Activated CD4-positive, CD25-positive, alpha-beta regulatory T cell treated with anti-CD3 and anti-CD28 coated beads, Interleukin-2, amount 50 U/mL, for 16 hours (primary cell): ENCODE measurements around the gene ARHGEF39.

Experiments
- DNase-seq: peaks from one replicate; pipeline ENCODE4 v3.0.0-alpha.2; 2020; ENCODE audit warnings: low read depth, low spot score

The ARHGEF39 gene

DNA sequence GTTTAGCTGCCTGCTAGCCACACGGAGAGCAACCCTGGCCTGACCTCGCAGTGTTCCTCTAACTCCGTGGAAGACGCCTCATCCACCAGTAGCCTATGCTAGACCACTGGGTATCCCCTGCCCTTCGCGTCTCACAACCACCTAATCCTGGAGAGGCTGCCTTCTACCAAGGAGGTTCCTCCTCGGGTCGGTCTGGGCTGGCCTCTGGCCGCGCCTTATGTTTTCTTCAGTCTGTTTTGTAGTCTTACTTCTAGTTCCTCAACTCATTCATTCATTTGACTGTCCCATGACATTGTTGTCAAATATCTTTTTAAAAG, 26.3 kb upstream of the ARHGEF39 start:
- DNase-seq: no peak

GRCh38 chr9:35690614-35691333, 25.8 kb upstream of the ARHGEF39 start:
- no peak for DNase-seq

DNA sequence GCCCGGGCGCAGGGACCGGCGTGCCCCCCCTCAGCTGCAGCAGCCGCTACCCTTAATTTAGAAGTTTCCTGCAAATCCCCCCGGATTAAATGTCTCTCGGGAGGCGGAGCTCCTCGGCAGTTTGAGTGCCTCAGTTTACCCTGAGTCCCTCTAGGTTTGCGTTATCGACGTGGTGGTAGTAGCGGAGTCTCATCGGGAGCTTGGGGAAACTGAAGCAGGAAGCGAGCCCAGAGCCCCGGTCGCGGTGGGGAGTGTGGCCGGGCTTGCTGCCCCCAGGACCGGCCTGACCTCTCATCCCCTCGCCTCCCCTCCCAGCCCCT, 25.3 kb upstream of the ARHGEF39 start:
- DNase-seq: no peak

GRCh38 chr9:35689542-35690293, 24.7 kb upstream of the ARHGEF39 start, which contains the start of gene TPM2:
TSS of gene TPM2 (minus strand) at chr9:35689925. CDS start at chr9:35689817, 108 bp downstream.
- no peak for DNase-seq

DNA sequence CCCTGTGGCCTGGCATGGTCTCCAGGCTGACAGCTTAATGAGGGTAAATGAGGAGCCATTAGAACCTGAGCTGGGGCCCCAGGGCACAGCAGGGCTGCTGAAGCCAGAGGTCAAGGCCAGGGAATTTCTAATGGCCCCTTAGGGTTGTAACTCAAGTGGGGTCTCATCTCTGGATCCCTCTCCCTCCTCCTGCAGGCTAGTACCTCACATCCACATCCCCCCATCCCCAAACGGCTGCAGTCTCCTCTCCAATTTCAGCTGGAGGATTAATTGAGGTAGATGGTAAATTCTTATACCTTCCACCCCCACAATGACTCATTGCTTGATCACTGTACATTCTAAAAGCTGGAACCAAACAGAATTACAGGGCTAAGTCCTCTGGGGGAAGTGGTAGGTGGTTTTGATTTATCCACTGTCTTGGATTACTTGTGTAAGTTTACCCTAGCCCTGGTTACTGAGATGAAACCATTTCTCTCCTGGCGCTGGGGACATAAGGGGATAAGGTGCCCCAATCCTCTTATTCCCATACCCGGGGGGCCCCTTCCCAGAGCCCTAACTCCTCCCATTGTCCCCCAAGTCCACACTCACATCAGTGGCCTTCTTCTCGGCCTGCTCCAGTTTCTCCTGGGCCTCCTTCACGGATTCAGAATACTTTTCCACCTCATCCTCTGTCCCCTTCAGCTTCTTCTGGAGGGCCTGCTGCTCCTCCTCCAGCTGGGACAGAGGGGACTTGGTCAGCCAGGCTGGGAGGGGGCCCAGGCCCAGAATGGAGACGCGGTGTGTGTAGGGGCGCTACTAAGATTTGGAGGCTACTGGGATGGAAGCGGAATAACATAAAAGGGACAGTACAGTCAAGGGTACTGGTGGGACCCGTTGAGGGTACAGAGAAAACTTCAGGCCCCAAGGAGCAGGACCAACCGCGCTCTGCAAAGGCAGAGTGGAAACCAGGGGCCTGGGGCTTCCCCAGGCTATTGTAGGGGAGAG, 23.9 kb upstream of the ARHGEF39 start:
- DNase-seq: no peak

- DNase-seq: no peak
Measured at GRCh38 chr9:35687972-35688557, 23.1 kb upstream of the ARHGEF39 start.

- DNase-seq: no peak
Measured at GRCh38 chr9:35687306-35687705, 22.3 kb upstream of the ARHGEF39 start.

DNA sequence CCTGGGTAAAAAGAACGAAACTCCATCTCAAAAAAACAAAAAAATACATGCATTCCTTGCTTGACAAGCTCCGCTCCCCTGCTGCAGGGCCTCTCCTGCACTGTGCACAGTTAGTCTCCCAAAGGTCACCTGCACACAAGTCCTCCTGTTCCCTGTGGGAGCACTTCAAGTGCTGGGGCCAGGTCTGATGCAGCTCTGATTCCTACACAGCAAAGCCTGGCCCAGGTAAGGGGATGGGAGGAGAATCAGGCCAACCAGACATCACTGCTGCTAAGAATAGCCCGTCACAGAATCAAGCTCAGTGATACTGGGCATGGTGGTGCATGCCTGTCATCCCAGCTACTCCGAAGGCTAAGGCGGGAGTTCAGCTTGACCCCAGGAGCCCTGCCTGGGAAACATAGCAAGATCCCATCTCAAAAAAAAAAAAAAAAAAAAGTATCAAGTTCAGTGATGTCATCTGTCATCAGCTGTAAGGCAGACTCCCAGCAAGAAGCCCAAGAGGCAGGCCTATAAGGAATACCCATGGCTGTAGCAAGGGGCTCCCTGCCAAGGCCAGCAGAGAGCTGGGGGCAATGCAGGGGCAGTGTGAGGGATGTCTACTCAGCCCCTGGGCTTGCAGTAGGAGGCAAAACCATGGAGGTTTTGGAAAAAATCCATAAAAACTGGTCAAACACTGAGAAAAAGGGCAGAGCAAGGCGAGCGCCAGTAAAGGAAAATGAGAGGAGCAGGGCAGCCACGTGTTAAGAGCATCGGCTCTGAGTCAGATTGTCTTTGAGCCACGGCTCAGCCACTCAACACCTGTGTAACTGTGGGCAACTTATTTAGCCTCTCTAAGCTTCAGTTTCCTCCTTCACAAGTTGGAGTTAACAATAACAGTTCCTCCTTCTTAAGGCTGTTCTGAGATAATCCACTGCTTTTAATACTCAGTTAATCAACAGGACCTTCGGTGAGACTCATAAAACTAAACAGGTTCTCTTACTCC, 21.5 kb upstream of the ARHGEF39 start:
- DNase-seq: no peak

DNA sequence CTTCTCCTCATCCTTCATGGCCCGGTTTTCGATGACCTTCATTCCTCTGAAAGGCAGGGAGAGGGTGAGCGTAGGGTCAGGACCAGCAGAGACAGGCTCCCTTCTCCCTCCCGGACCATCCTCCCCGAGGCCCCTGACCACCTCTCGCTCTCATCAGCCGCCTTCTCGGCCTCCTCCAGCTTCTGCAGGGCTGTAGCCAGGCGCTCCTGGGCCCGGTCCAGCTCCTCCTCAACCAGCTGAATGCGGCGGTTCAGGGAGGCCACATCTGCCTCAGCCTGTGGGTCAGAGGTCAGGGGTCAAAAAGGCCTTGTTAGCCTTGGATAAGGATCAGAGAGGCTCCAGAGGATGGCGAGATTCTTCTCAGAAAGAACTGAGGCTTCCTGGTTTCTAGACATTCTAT, 20.5 kb upstream of the ARHGEF39 start:
- no peak for DNase-seq

- no peak for DNase-seq
Measured at GRCh38 chr9:35684921-35685320, 19.9 kb upstream of the ARHGEF39 start.

DNA sequence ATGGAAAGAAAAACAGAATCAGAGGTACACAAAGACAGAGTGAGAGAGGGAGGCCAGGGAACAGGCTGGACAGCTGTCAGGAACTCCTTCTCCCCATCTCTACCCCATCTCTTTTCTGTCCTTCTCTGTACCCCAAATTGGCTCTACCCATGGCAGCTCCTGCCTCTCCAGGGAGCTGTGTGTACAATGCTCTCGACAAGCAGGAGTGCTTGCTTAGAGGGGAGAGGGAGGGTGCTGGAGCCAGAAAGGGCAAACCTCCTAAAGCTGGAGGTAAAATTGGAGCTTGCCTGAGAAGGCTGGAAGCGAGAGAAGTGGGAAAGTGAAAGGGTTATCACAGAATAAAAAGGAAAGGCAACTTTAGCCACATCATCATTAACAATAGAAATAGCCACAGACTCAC, 18.3 kb upstream of the ARHGEF39 start:
- DNase-seq: no peak

GRCh38 chr9:35682520-35683315, 17.7 kb upstream of the ARHGEF39 start:
- no peak for DNase-seq

DNA sequence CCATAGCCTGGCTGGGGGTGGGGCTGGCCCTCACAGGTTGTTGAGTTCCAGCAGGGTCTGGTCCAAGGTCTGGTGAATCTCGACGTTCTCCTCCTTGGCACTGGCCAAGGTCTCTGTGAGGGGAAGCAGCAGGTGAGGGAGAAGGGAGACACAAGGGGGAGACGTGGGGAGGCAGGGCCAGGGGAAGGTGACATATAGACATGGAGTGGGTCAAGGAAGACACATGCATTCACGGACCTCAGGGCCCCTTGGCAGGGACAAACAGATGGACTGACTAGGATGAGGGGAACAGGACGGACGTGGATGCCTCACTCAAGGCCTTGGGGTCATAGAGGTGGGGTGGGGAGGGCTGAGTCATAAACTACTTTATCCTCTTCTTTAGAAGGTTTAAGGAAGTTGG, 17.1 kb upstream of the ARHGEF39 start:
- DNase-seq: no peak

- no peak for DNase-seq
Measured at GRCh38 chr9:35681341-35682002, 16.5 kb upstream of the ARHGEF39 start.

DNA sequence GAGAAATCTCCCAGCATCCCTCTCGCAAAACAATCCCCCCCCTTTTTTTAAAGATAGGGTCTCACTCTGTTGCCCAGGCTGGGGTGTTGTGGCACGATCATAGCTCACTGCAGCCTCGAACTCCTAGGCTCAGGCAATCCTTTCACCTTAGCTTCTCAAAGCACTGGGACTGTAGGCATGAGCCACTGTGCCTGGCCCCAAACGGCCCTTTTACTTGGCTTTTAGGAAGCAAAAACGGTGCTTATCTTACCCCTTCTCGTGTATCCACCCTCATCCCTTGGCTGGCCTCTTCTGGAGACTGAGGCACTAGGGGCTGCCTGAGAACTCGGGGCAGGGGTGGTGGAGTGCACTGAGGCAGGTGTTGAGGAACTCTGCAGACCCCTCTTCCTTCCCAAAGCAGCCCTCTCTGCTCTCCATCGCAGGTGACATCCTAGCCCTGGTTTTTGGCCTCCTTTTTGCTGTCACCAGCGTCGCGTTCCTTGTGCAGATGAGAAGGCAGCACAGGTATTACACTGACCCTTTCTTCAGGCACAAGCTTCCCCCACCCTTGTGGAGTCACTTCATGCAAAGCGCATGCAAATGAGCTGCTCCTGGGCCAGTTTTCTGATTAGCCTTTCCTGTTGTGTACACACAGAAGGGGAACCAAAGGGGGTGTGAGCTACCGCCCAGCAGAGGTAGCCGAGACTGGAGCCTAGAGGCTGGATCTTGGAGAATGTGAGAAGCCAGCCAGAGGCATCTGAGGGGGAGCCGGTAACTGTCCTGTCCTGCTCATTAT, 15.5 kb upstream of the ARHGEF39 start:
- DNase-seq: no peak

GRCh38 chr9:35679766-35680330, 14.9 kb upstream of the ARHGEF39 start:
- no peak for DNase-seq

- no peak for DNase-seq
Measured at GRCh38 chr9:35679091-35679490, 14.1 kb upstream of the ARHGEF39 start.

DNA sequence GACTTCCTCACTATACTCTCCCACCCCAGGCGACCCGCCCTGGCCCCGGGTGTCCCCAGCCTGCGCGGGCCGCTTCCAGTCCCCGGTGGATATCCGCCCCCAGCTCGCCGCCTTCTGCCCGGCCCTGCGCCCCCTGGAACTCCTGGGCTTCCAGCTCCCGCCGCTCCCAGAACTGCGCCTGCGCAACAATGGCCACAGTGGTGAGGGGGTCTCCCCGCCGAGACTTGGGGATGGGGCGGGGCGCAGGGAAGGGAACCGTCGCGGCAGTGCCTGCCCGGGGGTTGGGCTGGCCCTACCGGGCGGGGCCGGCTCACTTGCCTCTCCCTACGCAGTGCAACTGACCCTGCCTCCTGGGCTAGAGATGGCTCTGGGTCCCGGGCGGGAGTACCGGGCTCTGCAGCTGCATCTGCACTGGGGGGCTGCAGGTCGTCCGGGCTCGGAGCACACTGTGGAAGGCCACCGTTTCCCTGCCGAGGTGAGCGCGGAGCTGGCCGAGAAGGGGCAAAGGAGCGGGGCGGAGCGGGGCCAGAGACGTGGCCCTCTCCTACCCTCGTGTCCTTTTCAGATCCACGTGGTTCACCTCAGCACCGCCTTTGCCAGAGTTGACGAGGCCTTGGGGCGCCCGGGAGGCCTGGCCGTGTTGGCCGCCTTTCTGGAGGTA, 10.9 kb upstream of the ARHGEF39 start:
- DNase-seq: no peak
